Activated CD4-positive, alpha-beta T cell treated with anti-CD3 and anti-CD28 coated beads, Interleukin-2, amount 50 U/mL, for 24 hours (primary cell): ENCODE data around the gene BAK1.
"Not testable (repeated sequence)": the region's sequence is repeated elsewhere in the genome, so short reads cannot be mapped to it uniquely, and the experiment has no call there.

ENCODE experiments used
- DNase-seq, 2 donors: peaks; one replicate each; pipeline ENCODE4 v3.0.0-alpha.2; 2020; ENCODE audit warnings: low read depth in 1 of 2, low spot score in 1 of 2

The BAK1 gene

DNA sequence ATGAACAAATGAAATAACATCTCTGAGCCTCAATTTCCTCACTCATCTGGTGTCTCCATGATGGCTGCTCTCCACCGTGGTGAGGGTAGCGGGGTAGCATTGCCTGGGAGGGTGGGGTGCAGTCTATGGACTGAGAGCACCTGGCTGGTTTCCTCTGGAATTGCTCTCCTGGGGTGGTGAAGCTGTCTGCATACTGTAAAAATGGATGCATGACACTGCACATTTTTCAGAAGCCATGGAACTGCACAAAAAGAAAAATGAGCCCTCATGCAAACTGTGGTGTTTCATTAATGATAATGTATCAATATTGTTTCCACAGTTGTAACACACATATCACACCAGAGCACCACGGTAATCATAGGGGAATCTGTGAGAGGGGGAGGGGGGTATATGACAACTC is 28.9 kb upstream of the BAK1 start:
- DNase-seq, result no peak

DNA sequence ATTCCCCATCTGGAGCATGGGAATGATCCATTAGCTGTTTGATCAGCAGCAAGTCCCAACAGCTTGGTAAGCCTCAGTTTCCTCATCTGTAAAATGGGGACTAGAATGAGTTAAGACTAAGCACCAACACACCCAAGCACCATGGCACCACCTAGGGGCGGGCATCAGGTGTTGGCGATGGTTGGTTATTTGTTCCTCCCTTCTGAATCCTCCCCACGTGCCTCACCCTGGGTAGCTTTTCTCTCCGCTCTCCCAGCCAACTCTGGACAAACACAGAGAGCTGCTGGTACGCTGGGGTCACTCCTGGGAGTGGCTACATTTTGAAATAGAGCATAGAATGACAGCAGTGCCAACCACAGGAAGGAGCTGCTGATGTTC is 27.7 kb upstream of the BAK1 start:
- DNase-seq, result no peak

GRCh38 chr6:33607126-33607783 is 27.2 kb upstream of the BAK1 start:
- DNase-seq, result no peak

DNA sequence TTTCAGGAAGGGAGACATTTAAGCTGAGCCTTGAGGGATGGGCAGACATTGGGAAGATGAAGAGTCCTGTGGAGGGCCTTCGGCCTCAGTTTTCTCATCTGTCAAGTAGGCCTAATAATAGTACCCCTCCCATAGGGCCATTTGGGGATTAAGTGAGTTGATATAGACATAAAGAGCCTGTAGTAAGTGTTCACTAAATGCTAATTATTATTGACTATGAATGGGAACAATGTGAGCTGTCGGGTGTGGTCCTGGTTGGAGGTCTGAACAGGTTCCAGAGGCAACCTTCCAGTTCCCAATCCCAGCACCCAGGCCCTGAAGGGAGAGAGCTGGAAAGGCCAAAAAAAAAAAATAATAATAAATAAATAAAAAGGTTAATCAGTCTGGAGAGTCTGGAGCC is 26.6 kb upstream of the BAK1 start:
- DNase-seq, result no peak

GRCh38 chr6:33604941-33605854 is 25.1 kb upstream of the BAK1 start:
- no peak for DNase-seq

- no peak for DNase-seq
Observed at GRCh38 chr6:33602180-33602579, 22.1 kb upstream of the BAK1 start.

DNA sequence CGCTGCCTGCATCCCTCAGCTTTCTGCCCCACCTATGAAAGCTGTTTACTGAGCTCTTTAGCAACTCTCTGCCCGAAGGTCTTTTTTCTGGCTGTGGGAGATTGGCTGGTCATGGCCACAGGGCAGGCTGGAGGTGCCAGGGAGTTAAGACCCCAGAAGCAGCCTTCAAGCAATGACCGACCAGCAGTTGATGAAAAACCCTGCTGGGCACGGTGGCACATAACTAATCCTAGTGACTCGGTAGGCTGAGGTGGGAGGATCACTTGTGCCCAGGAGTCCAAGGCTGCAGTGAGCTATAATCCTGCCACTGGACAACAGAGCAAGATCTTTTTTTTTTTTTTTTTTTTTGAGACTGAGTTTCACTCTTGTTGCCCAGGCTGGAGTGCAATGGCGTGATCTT is 20.7 kb upstream of the BAK1 start:
- no peak for DNase-seq

- no peak for DNase-seq
Observed at GRCh38 chr6:33599413-33599938, 19.4 kb upstream of the BAK1 start.

GRCh38 chr6:33597551-33598322 is 17.7 kb upstream of the BAK1 start:
- DNase-seq, result no peak

DNA sequence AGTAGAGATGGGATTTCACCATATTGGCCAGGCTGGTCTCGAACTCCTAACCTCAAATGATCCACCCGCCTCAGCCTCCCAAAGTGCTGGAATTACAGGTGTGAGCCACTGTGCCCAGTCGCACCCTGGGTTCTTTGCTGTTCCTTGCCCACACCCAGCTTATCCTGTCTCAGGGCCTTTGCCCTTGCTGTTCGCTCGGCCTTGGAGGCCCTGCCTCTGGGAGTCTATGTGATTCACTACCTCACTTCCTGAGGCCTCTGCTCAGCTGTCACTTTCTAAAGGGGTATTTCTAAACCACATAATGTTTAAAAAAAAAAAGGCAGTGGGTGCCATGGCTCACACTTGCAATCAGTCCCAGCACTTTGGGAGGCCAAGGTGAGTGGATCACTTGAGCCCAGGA is 16.8 kb upstream of the BAK1 start:
- DNase-seq, result not testable (repeated sequence)

- no peak for DNase-seq
Observed at GRCh38 chr6:33595001-33595846, 15.1 kb upstream of the BAK1 start.

GRCh38 chr6:33593414-33593727 is 13.3 kb upstream of the BAK1 start:
- DNase-seq, result no peak

- no peak for DNase-seq
Observed at GRCh38 chr6:33592595-33593413, 12.7 kb upstream of the BAK1 start.

DNA sequence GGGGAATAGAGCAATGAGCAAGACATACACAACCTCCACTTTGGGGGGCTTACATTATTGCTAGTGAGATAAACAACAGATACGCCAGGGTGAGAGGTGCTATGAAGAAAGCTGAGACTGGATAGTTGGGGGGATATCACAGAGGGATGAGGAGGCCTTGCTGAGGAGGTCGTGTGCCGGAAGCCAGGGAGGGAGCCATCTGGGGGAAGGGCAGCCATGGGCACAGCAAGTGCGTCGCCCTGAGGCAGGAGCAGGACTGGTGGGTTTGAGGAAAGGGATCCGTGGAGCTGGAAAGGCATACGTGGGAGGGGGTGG is 12.2 kb upstream of the BAK1 start:
- no peak for DNase-seq

GRCh38 chr6:33591424-33592032 is 11.5 kb upstream of the BAK1 start:
- no peak for DNase-seq

GRCh38 chr6:33590531-33591198 is 10.6 kb upstream of the BAK1 start:
- no peak for DNase-seq

DNA sequence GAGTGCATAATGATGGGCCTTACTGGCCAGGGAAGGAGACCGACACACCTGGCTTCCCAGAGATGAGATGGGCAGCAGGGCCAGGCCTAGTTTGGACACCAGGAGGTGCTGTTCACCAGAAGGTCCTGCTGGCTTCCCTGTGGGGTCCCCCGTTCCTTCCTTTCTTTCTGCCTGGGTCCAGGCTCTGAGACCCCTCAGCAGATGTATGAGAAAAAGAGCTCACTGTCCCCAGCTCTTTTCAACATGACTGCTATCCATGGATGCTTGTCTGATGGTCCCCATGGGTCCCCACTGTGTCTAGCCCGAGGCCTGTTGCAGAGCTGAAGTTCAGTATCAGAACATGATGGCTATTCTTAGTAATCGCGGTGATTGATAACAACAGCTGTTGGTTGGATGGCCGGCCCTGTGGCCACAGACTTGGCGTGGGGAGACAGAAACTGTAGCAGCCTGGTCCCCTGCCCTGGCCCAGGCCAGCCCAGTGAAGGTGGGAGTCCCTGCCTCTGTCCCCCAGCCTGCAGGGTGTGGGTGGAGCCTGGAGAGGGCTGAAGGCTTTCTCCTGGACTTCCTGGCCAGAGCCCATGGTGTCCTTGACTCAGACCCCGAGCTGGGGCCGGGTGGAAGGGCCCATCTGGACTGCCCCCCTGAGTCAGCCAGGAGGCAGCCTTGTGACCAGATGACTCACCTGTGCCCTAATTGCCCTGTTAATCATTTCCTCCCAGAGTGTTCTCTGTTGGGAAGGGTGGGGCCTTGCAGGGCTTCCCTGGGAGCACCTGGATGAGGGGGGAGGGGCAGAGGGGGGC is 9.9 kb upstream of the BAK1 start:
- no peak for DNase-seq

DNA sequence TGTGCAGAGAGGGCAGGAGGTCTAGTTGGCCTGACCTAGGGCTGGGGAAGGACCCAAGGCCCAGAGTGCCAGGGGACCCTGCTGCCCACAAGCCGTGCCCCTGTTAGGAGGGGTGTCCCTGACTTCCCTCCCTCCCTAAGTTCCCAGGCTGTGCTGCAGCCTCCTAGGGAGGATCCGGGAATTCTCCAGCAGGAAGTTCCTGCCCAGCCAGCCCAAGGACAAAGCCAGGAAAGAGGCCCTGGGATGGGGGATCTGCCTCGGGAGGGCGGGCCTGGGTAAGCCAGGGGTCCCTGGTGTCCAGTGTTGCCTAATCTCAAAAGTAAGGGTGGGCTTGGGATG is 9.3 kb upstream of the BAK1 start:
- no peak for DNase-seq

GRCh38 chr6:33588894-33589293 is 8.8 kb upstream of the BAK1 start:
- no peak for DNase-seq
